GM12873 (cell line): ENCODE results near the gene PIK3CD.

Experiments used
- CTCF ChIP-seq: IDR thresholded peaks from 2 replicates; pipeline ENCODE4 v1.5.1; 2012; ENCODE audit warnings: low read depth, mild to moderate bottlenecking, moderate library complexity, low read length, control low read depth; ENCODE audit not compliant: insufficient read depth; ENCODE audit errors: missing control alignments

Gene PIK3CD

GRCh38 chr1:9711466-9712020 lies 60.0 kb downstream of the PIK3CD start:
- no peak for TF ChIP-seq CTCF

GRCh38 chr1:9714257-9714718 lies 62.8 kb downstream of the PIK3CD start:
- no peak for TF ChIP-seq CTCF

- TF ChIP-seq CTCF = no peak
These were observed 64.2 kb downstream of the PIK3CD start for GRCh38 chr1:9715536-9716226.

- TF ChIP-seq CTCF = no peak
These were observed 65.1 kb downstream of the PIK3CD start for GRCh38 chr1:9716404-9717192.

GRCh38 chr1:9717193-9718005 lies 65.9 kb downstream of the PIK3CD start:
- TF ChIP-seq CTCF = no peak

GRCh38 chr1:9718006-9718680 lies 66.6 kb downstream of the PIK3CD start:
- peak; percentile 3 for TF ChIP-seq CTCF
